HK-2 (cell line): ENCODE results near the gene CCN5.
"Not testable (repeated sequence)": the region's sequence is repeated elsewhere in the genome, so short reads cannot be mapped to it uniquely, and the experiment has no call there.

Source experiments
- DNase-seq: peaks from one replicate; pipeline ENCODE4 v3.0.0-alpha.2; 2018; ENCODE audit not compliant: unreplicated experiment

Gene CCN5

DNA sequence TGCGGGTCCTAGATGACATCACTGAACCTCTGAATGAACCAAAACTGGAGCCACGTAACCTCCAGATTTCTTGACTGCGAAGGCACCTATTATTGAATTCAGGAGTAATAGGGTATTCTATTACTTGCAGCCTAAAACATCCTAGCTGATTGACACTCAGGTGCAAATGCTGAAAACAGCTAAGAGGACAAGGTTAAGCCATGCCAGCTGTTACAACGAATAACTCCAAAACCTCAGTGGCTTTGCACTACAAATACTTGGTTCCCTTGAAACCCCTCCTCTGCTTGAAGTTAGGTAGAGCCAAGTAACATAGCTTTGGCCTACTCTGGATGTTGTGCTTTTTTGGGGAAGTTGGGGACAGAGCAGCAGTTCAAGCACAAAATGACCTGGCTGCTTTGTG, 21.0 kb upstream of the CCN5 start:
- no peak for DNase-seq

DNA sequence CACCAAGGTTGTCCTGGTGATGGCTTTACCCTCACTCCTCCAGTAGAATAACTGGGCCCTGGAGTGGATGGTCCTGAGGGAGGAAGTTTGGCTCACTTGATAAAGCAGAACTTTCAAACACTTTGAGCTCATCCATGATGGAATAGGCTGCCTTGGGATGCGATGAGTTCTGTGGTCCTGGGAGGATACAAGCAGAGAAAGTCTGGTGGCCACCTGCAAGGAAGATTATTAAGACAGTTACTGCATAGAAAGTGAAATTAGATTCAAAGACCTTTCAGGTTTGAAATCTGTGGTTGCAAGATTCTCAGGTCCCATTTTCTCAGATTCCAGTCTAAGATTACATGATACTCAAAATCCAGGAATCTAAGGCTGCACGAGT, 19.9 kb upstream of the CCN5 start:
- no peak for DNase-seq

DNA sequence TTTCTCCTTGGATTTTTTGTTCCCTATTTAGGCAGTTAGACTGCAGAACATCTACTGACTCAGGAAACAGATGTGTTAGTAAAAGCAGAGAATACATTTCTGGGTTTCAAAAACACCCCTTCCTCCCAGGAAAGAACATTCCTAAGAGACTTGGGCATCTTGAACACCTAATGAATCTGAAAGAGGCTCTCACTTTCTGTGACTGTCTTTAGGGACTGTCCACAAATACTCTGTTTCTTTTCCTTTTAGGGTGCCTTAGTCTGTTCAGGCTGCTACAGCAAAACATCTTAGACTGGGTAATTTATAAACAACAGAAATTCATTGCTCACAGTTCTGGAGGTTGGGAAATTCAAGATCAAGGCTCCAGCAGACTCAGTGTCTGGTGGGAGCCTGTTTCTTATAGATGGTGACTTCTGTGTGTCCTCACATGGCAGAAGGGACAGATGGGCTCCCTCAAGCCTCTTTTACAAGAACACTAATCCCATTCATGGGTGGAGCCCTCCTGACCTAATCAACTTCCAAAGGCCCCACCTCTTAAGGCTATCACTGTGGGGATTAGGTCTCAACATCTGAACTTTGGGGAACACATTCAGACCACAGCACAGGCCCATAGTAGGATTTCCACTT, 19.4 kb upstream of the CCN5 start:
- DNase-seq: no peak

DNA sequence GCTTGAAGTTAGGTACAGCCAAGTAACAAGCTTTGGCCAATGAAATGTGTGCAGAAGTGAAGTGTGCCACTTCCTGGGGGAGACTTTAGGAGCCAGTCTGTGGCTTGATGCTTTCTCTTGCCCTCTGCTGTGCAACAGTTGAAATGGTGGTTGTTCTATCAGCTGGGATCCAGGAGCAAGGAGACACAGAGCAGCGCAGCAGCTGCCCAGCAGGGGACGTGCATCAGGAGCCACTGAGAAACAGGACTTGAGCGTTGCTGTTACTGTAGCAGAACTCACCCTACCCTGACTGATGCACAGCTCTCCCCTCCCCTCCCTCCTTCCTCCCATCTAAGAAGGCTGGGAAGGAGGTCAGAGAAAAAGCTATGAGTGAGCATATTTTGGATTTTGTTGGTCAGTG, 18.9 kb upstream of the CCN5 start:
- no peak for DNase-seq

DNA sequence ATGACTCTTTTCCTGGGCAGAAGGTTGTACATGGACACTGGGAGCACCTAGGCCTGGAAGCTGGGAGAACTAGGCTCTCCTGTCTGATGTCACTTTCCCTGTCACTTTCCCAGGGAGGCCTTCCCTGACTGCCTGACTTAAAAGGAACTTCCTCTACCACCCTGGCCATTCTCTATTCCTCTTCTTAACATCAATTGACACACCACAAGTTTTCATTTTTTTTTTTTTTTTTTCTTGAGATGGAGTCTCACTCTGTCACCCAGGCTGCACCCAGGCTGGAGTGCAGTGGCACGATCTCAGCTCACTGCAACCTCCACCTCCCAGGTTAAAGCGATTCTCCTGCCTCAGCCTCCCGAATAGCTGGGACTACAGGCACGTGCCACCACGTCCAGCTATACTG, 18.1 kb upstream of the CCN5 start:
- DNase-seq: not testable (repeated sequence)

DNA sequence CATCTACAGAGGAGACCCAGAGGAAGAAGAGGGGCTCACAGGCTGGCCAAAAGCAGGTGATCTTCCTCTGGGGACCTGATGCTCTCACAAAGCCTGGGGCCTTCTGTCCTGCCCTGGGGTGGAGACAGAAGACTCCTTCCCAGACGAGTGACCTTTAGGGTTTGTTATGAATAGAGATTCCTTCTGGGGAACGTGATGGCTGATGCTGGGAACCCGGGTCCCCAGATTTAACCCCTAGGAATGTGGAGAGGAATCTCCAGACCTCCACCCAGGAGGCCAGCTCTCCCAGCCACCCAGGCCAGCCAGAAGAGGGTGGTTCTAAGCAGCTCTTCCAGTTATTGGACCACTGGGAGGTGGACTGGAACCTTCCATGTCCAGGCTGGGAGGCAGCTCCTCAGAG, 16.8 kb upstream of the CCN5 start:
- no peak for DNase-seq

DNA sequence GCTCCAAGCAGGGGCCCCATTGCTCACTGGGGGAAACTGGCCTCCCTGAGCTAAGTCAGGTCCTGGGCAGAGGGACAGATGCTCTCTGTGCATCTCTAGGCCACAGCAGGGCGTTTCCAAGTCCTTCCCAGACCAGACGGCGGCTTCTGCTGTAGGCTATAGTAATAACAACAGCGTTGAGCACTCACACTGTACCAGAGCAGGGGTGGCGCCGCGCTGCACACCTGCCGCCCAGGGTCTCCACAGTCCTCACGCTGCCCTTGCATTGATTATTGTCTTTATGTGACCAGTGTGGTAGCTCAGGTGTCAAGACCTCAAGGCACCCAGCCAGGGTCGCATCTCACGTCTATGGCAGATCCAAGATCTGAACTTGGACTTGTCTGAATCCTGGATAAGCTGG, 14.9 kb upstream of the CCN5 start:
- DNase-seq: no peak

DNA sequence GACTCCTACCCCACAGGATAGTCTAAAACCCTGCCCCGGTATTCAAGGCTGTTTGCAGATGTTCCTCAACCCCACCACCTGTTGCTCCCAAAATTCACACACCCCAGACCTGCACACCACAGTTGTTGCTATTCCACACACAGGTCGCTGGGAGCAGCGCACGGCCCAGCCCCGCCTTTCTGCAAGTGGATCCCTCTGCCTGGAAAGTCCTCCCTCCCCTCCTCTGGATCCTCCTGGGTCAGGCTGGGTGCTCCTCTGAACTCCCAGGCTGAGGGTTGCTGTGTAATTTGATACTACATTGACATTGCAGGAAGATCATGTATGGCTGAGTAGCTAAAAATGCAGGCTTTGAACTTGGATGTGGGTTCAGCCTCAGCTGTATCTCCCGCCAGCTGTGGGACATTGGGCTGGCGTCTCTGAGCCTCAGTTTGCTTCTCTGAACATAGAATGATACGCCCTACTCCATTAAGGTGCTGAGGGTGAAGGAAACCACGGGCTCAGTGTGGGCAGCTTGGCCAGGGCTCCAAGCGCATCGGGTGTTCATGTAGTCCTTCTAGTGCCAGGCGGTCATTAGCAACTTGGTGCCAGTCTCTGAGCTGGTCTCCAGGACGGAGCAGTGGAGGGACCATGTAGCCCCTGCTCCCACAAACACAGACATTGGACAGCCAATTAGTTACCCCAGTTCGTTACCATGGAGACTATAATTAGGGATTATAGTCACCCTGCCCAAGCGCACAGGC, 13.9 kb upstream of the CCN5 start:
- no peak for DNase-seq

DNA sequence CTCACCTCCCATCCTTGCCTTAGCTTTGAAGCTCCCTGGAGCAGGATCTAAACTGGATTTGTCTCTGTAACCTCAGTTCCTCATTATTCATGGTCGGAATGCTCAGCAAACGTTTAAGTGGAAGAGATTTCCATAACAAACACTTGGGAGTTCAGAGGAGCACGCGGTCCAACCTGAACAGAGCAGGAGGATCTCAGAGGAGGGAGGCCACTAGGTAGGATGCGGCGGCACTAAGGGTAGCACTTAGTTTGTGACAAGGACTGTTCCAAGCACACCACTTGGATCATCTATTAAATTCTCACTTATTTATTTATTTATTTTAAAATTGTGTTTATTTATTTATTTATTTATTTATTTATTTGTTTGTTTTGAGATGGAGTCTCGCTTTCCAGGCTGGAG, 13.3 kb upstream of the CCN5 start:
- no peak for DNase-seq

DNA sequence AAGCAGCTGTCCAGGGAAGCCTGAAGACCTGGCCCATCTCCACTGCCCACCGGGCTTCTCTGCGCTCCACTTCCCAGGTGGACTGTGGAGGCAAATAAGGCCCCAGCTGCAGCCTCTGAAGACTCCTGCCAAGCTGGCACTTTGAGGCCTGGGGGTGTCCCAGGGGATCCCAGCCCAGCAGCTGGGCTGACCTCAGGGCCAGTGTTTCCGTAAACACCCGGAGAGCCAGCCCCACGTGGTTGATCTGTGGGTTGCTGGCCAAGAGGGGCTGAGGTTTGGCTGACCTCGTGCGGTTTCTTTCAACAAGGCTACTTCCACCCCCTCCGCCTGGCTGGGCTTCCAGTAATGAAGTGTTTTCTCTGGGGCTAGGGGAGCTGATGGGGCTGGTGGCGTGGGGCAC, 12.4 kb upstream of the CCN5 start:
- DNase-seq: peak; percentile 88

DNA sequence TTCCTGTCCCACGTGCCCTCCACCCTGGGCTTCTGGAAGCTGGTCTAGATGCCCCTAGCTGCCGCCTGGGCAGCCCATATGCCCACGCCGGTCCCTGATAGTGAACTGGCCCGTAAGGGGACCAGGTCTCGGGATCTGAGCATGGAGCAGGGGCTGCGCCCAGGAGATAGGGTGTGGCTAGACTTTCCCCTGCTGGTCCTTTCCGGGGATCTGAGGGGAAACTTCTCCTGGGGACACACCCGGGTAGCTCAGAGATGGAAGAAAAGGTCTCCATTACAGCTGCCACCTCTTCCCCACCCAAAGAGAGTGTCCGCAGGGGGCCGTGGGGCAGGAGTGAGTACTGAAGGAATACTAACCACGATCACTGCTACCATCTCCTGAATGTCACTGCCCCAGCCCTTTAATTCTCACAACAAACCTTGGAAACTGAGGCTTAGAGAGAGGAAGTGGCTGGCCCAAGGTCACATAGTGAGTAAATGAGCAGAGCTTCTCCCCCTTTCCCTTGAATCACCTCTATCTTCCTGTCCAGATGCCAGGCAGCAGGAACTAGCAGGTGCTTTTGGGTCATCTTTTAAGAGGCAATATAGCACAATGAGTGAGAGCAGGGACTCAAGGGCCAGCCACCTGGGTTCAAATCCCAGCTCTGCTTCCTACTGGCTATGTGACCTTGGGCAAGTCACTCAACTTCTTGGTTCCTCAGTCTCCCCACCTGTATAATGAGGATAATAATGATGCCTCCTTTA, 11.8 kb upstream of the CCN5 start:
- no peak for DNase-seq

DNA sequence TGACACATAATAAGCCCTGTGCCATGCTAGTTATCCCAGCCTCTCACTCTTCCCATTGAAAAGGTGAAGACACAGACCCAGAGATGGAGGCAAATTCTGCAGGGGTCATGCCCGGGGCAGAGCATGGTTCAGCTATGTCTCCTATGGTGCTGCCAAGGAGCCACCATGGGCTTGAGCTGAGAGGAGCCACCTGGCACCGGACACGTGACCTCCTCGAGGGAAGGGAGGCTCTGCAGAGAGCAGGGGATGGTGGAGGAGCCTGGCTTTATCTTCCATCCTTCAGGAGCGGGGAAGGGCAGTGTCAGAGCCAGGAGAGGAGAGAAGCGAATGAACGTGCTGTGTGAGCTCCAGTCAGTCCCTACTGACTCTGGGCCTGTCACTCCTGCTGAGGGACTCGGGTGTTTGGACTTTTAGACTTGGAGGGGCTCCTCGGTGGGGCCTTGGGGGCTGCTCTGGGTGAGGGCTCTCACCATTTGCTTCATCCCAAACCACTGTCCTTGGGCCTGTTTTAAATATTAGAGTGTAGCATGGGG, 11.1 kb upstream of the CCN5 start:
- DNase-seq: no peak

DNA sequence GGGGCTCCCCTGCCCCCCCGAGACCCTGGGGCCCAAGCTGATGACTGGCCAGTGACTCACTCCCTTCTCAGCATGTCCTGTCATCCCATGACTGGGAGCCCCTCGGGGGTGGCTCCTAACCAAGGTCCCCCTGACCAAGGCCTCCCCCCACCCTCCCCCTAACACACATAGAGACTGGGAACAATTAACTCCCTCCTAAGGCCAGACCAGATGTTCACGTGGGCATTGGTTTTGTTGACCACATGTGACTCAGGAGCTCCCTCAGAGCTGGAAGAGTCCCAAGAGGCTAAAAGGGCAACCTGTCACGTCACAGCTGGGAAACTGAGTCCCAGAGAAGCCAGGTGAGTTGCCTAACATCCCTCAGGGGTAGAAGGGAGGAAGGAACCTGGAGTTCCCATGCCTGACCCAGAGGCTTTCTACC, 10.6 kb upstream of the CCN5 start:
- peak; percentile 60 for DNase-seq

DNA sequence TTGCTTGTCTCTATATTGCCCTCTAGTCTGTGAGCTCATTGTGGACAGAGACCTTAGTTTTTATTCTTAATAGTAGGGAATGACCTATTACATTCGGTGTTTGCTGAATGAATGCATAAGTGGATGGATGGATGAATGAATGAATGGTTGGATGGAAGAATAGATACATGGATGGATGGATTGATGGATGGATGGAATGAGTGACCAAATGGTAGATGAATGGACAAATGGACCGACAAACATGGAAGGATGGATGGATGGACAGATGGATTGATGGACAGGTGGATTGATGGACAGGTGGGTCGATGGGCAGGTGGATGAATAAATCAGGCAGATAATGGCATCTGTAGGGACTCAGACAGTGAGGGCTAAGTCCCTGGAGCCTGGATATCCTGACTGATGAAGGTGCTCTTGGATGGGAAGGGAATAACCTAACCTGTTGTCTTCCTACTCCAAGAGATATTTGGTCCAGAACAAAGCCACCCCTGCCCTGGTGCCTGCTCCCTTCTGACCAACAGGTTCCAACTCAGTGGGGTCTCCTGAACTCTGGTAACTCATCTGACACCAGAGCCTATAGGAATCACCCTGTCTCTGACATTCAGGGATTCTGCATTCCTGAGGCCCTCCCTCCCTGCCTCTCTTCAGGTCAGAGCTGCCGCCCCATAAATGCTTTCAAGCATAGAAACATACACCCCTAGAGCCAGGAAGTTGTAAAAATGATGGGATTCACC, 9.6 kb upstream of the CCN5 start:
- no peak for DNase-seq

DNA sequence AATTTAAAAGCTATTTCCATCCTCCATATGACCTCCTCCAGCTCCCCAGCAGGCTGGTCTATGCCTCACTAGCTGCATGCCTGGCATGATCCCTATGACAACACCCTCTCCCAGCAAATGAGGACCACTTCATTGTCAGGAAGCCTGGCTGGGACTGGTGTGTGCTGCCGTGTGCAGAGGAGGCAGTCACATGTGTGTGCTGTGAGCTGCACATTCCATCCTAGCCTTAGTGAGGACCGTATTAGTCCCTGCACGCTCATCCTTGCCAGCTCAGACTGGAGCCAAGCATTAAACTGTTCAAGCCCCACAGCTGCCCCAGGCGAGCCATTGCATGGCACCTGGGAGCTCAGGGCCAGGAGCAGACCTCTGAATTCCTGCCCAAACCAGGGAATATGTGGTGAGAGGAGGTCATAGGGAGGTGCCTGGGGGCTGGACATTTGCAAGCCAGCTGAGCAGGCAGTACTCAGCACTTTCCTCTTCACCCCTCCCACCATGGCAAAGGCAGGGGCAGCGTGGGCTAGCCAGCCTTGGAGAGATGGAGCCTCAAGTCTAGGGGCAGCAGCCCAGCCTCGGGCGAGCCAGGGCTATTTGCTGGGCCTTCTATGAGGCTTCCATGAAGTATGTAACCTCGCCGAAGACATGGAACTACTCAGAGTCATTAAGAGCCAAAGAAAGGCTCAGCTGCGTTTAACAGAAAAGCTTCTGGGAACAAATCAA, 8.7 kb upstream of the CCN5 start:
- DNase-seq: no peak

DNA sequence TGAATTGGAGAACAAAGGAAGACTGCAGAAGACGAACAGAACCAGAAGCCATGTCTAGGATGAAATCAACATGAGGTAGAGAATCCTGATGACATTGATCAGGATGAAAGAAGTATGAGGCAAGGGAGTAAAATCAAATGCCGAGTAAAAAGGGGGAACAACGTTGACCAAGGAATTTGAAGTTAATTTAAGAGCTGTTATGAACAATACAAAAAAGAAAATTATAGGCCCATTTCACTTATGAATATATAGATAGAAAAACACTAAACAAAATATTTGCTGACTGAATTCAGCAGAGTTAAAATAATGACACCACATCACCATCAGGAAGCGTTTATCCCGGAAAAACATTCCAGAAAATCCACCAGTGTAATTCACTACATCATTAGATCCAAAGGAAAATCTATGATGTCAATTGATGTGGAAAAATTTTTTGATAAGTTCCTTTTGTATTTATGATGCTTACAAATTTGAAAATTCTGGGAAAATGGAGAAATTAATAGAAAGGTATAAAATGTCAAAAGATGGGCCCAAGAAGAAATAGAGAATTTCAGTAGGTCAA, 8.1 kb upstream of the CCN5 start:
- no peak for DNase-seq

DNA sequence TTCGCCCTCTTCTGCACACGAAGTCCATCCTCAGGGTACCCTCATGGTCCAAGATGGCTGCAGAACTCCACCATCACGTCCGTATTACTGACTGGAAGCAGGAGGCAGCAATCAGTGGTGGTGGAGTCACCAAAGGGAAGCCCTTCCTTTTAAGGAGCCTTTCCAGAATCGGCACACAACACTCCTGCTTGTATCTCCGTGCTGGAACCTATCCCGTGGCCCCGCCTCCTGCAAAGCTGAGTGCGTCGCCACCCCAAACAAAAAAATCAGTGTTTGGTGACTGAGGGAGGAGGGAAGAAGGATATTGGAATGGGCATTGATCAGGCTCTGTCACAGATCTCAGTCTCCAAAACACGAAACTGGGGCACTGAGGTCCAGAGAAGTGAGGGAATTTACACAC, 5.8 kb upstream of the CCN5 start:
- no peak for DNase-seq

DNA sequence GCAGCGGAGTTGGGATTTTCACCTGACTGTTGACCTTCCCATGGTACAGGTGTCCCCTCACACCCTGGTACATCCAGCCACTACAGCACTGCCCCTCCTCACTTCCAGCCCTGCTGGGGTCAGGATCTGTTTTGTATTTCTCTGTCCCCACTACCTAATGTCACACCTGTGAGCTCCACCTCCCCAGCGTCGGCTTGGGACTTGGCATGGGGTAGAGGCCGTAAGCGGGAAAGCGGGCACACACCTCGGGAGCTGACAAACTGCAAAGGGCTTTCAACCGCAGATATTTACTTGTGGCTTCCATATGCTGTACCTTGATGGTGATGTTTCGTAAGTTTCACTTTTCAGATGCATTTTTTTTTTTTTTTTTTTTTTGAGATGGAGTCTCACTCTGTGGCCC, 5.4 kb upstream of the CCN5 start:
- no peak for DNase-seq

DNA sequence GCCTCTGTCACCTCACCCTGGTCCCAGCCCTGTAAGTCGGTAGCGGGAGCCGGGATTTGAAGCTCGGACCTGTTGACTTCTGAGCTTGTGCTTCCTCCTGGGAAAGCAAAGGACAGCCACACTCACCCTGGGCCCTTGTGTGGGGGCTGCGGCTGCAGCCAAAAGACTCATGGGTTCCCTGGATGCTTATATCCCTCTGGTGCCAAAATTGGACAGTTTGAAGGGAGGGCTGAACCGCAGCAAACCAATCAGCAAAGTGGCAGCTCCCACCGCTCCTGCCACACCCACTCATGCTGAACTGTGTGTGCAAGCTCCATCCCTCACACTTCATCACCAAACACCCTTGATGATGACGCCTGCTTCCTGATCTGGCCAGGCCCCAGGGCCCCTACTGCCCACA, 3.9 kb upstream of the CCN5 start:
- no peak for DNase-seq

DNA sequence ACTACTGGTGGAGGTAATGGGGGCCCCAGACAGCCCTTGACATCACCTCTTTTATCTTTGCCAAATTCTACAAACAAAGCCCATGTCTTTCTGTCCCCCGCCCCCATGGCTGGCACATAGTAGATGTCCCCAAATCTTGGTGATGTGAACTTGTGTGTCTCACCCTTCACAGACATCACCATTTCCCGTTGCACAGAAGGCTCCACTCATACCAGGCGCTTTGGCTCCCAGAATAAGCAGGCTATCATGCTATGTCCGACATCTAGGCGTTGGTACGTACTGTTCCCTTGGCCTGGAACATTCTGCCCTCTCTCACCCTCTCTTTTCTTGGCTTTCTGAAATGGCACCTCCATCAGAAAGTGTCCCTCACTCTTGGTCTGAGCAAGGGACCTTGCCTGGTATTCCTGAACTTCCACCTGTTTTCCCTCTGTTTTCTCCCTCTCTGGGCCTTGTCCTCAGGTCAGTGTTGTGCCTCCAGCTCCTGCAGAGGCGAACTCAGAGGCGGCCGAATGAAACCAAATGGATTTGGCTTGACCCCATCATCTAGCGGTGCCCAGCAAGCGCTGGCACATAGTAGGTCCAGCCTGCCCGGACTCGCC, 968 bp upstream of the CCN5 start:
- DNase-seq: no peak
